GM19043 (cell line): ENCODE results near the gene AGAP3.

ENCODE experiments used
- ATAC-seq: cut with Tn5 transposase; IDR thresholded peaks from one replicate; pipeline ENCODE4 v1.9.1; 2021; ENCODE audit warnings: low read depth; ENCODE audit not compliant: unreplicated experiment

The AGAP3 gene

DNA sequence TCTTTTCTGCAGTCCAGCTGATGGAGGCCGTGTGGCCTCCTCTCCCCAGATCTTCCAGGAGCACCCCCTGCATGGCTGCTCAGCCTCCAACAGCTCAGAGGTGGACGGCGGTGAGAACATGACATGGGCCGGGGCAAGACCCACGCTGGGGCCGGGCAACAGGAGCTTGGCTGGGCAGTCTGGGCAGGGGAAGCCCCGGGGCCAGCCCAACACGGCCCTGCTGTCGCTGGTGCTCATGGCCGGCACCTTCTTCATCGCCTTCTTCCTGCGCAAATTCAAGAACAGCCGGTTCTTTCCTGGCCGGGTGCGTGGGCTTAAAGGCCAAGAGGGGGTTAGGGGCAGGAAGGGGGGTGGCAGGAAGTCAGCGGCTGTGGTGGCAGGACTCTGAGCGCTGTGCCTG is 12.3 kb upstream of the AGAP3 start:
- no peak for ATAC-seq

DNA sequence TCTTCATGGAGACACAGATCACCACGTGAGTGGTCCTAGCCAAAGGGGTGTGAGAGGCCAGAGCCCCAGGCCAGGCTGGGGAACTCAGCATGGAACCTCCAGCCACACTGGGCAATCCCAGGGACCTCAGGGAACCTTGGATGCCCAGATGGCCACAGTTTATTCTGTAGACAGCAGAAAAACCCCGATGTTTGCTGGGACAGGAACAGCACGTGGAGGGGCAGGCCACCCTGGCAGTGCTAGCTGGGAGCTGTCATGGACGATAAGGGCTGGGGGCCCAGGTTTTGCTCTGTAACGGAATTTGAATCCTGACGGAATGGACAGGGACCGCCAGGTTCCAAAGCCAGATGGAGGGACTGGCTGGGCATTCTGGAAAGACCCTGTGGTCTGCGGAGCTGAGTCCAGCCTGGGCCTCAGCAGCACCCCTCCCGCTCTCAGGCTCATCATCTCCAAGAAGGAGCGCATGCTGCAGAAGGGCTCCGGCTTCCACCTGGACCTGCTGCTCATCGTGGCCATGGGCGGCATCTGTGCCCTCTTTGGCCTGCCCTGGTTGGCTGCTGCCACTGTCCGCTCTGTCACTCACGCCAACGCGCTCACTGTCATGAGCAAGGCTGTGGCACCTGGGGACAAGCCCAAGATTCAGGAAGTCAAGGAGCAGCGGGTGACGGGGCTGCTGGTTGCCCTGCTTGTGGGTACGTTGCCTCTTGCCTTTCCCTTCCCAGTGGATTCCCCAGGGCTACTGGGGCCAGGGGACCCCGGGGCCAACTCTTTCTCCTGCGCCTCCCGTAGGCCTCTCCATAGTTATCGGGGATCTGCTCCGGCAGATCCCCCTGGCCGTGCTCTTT is 11.2 kb upstream of the AGAP3 start:
- ATAC-seq = no peak

DNA sequence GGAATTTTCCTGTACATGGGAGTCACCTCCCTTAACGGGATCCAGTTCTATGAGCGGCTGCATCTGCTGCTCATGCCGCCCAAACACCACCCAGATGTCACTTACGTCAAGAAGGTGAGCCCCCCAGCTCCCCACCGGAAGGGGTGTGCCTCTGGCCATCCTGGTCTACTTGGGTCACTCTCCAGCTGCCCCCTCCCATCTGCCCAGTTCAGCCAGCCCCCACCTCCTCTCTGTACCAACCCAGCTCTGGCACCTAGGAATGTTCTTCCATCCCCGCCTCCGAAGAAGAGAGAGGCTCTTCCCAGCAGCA is 10.7 kb upstream of the AGAP3 start:
- ATAC-seq = no peak

DNA sequence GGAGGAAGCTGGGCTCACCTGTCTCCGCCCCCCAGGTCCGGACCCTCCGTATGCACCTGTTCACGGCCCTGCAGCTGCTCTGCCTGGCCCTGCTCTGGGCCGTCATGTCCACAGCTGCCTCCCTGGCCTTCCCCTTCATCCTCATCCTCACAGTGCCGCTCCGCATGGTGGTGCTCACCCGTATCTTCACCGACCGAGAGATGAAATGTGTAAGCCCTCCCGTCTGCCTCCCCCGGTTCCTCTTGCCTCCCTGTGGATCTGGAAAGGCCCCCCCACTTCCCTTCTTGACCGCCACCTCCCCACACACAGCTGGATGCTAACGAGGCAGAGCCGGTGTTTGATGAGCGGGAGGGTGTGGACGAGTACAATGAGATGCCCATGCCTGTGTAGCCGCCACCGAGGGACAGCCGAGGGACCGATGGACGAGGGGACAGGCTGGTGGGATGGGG is 10.3 kb upstream of the AGAP3 start:
- ATAC-seq = no peak

DNA sequence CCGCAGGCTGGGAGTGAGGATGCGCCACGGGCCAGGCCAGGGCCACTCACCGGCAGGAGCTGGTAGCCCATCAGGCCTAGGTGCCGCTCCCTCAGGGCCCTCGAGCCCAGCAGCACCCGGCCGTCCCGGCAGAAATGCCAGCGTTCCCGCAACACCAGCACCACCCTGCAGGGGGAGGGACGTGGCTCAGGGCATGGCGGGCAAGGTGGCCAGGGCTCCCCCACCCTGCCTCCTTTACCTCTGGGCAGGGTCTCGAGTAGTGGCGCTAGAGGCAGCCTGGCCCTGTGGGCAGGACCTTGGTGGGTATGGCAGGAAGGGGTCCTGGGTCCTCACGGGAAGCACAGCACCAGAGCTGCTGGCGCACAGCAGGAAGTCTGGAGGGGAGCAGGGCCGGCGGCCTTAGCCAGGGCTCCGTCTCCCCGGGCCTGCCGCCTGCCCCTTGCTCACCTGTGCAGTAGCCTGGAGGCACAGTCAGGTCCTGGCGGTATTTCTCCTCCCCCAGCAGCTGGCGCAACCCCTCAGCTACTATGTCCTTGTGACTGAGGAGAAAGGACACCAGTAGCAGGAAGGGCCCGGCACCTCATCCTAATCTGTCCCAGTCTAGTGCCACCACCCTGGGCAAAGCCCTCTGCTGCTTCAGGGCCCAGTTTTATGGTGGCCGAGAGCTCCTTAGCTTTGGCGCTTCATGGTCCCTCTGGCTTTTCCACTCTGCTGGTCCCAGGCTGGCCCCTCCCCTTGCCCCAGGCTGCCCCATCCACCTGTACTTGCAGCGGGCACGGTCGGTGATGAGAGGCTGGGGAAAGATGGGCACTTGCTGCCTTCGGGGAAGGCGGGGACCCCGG is 9.2 kb upstream of the AGAP3 start:
- no peak for ATAC-seq

DNA sequence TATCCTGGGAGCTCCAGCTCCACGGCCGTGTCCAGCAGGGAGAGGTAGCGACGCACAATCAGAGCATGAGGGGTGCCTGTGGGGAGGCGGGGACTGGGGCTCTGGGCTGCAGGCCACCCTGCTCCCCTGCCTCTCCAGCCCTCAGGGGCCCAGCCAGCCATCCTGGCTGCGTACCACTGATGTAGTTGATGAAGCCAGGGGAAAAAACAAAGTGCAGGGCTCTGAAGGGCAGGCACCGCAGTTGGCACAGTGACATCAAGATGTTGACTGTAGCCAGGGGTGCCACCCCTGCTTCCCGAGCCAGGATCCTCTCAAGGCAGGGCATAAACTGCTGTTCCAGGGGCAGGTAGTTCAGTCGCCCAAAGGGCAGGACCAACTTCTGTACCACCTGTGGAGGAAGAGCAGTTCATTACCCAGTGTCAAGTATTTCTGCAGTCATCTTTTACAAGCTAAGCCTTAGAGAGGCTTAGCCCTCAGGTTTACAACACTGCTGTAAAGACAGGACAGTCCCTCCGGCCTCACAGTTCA is 8.5 kb upstream of the AGAP3 start:
- no peak for ATAC-seq

DNA sequence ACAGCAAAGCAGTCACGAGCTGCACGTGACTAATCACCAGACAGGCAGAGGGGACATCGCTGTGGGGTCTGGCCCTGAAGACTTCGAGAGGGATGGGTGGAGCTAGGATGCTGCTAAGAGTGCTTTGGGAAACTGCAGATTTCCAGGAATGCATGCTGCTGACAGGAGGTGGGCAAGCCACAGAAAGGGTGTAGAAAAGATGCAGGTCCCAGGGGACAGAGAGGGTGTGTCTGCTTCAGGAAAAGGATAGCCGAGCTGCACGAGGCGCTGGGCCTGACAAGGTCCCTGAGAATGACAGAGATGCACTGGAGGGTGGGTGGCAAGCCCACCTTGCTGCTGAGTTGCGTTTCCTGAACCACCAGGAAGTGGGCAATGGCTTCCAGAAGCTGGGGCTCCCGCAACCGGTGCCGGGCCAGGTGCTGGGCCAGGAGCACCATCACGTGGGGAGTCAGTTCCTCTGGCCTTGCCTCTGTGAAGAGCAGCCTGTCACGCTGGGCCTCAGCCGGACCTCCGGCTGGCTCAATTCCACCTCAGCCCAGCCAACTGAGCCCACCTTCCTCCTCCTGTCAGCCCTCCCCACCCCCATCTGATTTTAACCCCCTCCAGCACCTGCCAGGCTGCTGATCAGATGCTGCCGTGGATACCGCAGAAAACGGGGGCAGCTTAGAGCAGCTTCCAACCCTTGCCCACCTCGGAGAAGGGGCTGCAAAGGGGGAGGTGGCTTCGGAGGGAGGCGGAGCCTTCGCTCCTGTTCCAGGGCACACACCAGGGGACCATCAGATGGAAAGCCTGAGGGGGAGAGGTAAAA is 7.8 kb upstream of the AGAP3 start:
- no peak for ATAC-seq

DNA sequence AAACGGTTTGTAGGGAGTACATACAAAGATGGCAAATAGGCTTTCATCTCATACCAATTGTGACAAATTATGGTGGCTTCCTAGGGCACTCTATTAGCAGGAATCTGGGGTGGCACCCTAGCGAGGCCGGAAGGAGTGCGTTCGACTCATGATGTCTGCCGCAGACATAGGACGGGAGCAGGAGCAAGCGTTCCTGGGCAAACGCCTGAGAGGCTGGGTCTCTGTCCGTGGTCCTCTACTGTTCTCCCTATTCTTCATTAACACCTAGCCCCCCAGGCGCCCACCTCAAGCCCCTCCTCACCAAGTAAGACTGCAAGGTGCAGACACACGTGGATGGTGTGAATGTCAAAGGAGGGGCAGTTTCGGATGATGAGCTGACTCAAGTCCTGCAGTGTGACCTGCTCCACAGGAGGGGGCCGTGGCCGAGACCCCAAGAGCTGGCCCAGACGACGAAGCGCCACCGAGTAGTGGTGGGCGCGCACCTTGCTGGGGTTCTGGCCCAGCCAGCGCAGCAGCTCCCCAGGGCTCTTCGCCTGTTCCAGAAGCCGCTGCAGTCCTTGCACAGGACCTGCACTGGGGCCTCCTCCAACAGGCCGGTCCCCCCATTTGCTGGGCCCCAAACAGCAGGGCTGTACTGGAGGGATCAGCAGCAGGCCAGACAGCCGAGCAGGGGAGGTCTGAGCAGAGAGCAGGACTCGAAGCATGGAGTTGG is 6.9 kb upstream of the AGAP3 start:
- no peak for ATAC-seq

DNA sequence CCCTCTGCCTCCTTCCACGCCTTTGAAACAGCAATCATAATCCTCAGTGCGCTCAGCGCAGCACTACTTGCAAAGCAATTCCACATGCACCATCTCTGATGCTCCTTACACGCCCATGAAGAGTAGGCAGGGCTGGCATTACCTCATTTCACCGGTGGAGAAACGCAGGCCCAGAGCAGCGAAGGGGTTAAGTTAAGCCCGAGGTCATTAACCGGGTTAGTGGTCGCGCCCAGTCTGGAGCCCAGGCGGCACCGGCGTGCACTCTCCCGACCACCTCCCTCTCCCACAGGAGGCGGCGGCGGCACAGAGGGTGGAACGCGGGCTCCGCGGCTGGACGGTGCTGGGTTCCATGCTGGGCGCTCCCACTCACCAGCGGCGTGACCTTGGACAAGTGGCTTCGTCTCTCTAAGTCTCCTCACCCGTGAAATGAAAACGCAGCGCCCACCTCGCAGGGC is 6.2 kb upstream of the AGAP3 start:
- ATAC-seq = no peak

DNA sequence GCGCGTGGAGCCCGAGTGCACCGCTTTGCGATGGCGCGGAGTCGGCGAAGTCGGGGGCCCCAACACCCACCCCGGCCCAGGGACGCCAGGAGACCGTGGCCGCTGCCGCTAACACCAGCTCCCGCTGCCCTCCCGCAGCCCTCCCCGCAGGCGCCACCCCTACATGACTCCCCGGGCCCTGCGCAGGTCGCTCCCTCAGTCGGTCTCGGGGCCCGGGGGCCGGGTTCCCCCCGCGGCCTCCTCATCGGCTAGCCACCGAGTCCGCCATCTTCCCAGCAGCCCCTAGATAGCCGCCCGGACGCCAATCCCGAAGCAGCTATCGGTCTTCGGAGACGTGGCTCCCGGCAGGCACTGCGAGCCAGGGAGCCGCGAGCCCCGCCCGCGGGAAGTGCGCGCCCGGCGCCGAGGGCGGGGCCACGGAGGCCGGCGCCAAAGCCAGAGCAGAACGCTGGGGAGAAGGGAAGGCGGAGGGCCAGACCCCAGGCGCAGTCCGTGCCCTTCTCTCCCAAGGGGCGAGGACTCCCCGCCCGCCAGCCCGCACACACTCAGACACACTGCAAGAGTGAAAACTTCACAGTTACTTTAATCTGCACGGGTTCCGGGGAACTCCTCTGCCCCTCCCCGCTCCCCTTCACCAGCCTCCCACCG is 5.6 kb upstream of the AGAP3 start, which contains the start of gene FASTK:
FASTK (minus strand) TSS at position 288 of the 648 bp plus-strand sequence; CDS start at position 245, 43 bp downstream.
- ATAC-seq = peak; percentile 74

DNA sequence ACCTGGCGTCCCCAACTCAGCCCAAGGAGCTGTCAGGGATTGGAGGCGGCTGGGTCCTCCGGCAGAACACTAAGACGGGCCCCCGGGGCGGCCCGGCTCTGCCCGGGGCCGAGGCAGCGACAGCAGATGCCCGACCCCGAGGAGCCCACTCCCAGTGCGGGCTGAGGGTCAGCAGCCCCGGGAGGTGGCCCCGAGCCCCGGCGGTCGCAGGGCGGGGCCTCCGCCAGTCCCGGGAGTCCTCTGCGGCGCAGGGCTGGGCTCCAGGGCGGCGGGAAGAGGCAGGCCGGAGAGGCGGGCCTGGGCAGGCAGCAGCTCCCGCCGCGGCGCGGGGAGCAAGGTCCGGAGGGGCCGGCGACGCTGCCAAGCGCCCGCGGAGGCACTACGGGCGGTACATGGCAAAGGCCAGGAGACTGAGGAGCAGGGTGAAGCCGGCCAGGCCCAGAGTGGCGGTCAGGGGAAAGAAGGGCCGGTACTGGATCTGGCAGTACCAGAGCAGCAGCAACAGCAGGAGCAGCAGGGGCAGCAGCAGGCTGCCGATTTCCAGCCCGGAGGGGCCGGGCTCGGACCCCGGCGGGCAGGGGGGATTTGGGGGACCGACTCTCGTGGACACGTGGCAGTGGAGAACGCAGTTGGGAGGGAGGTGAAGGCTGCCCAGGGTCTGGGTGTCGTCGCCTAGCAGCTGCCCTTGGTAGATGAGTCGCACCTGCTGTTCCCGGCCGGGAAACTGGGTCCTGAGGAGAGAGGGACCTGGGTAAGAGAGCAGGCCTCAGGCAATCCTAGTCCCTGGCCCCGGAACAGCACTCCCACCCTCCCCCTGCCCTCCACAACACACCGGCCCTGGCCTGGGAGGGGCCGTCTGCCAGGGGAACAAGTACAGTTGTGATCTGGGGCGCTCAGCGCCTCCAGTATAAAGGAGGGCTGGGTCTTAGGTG is 4.8 kb upstream of the AGAP3 start:
- no peak for ATAC-seq

DNA sequence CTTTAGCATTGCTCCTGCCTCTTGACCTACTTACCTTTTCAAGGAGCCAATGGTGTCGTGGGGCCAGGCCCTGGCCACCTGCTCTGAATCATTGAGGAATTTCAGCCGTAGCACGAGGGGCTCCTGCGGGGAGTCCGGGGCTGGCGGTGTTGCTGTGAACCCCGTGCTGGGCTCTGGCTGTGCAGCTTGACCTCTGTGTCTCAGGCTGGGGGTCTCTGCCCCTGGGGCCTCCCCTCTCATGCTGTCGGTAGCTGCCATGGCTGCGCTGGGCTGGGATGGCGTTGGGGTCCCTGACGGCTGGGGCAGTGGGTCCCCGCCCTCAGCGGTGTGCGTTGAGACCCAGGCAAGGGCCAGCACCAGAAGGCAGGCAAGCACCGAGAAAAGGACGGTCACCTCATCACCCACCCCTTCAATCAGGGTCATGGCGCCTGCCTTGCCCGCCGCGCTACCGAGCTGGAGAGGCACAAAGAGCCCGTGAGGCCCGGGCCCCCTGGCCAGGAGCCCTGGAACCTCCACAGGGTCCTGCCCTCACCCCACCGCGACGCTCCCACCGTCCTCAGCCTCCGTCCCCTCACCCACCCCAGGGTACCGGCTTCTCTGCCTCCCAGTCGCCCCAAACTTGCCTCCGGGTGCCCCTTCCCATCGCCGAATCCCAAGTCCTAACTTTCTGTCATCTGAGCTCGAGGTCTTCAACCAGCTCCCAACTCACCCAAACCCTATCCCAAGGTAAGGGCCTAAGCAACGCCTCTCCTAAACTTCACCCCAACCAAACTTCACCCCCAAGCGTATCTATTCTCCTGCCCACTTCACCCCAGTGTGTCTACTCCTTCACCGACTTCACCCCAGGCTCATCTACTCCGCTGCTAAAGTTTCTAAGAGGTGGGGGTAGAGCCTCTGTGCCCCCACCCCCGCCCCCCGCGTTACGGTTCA is 3.9 kb upstream of the AGAP3 start:
- no peak for ATAC-seq

DNA sequence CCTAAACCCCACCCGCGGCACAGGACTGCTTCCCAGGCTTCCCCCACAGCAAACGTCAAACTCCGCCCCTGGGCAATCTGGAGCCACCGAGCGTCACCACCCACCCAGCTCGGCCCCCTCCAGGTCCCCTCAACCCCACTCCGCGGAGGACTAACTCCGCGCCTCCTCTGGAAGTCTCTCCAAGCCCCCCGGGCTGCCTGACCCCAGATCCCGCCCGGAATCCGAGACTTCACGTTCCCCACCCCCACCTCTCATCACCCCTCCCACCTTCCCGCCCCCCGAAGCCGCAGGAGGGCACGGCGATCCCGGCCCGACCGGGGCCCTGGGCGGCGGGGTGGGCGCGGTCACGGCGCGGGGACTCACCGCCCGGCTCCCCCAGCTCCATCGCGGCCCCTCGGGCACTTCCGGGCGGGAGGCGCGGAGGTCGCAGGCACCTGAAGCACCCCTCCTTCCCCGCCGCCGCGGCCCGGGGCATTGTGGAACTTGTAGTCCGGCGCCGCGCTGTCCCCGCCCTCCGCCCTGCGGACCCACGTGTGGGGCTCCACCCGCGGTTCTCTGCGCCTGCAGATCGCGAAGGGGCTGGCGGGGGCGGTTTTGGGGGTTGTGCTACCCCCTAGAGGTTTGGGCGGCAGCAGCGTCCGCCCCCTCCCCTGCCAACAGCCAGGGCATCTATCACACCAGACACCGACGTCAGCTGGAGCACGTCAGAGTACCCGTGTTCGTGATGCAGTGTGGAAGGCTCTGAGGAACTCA is 3.0 kb upstream of the AGAP3 start, which contains the start of gene TMUB1:
TMUB1 (minus strand) TSS at position 423 of the 753 bp plus-strand sequence. CDS start 930 bp downstream, outside the sequence.
- peak; percentile 48 for ATAC-seq

DNA sequence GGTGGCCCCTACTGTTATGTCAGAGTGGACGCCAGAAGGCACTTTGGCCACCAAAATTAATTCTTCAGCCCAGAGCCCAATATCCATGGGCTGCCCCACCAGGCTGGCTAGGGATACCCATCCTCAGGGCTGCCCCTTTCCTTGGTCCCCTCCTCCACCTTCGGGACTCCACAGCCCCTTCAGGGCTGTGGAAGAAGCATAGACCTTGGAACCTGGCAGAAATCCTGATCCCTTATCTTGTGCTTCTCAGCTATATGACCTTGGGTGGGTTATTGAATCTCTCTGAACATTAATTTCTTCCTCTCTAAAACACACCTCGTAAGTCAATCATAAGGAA is 2.5 kb upstream of the AGAP3 start:
- no peak for ATAC-seq

DNA sequence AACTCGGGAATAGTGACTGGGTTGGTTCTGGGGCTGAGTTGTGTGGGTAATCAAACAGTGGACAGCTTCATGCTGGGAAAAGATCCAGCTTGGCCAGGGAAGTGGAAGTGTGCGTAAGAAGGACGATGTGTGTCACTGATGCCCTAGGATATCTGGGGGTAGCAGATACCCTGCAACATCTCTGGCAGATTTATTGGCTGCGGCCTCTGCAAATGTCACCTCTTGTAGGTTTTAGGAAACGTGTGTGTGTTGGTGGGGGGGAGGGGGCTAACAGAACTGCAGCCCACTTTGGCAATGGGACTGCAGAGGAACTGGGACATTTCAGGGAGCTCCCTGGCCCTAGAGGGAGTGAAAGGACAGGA is 965 bp upstream of the AGAP3 start:
- no peak for ATAC-seq

DNA sequence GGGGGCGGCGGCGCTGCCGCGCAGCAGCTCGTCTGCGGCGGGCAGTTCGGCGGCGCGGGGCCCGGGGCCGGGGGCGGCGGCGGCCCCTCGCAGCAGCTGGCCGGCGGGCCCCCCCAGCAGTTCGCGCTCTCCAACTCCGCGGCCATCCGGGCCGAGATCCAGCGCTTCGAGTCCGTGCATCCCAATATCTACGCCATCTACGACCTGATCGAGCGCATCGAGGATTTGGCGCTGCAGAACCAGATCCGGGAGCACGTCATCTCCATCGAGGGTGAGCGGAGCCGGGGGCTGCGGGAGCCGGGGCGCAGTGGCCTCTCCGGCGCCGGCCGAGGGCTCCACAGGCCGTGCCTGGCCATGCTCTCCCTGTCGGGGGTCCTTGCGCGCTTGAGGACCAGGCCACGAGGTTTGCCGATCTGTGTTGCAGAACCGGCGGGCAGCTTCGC is 548 bp downstream of the AGAP3 start:
- no peak for ATAC-seq
